ENCODE results near the gene MERTK.
"Not testable (repeated sequence)": the region's sequence is repeated elsewhere in the genome, so short reads cannot be mapped to it uniquely, and the experiment has no call there.

- TF ChIP-seq EZH2 (IDR thresholded peaks at IDR 0.05; ENCODE audit: low read depth, low read length, severe bottlenecking); CBX8 (IDR thresholded peaks at IDR 0.05; ENCODE audit: borderline replicate concordance, low read depth, low read length); POLR2AphosphoS5 (IDR thresholded peaks at IDR 0.05; ENCODE audit: low read depth, low read length); POLR2A (IDR thresholded peaks at IDR 0.05; ENCODE audit: control extremely low read depth in 1 of 2, low read depth in 2 of 2, low read length in 2 of 2); CBX5 (IDR thresholded peaks at IDR 0.05; ENCODE audit: low read depth, low read length); ATF2 (IDR thresholded peaks at IDR 0.05; ENCODE audit: low read length); TAF1 (IDR thresholded peaks at IDR 0.05; ENCODE audit: low read depth, low read length); RAD21 (IDR thresholded peaks at IDR 0.05 in 1 of 2, conservative IDR thresholded peaks at IDR 0.05 in 1 of 2; ENCODE audit: low read depth in 2 of 2, low read length in 2 of 2): not testable (repeated sequence)
Observed at GRCh38 chr2:111850646-111851045, 47.8 kb upstream of the MERTK start.

All from H1 (cell line).